Measurements from ENCODE around the gene ATXN1.

ATXN1 gene

DNA sequence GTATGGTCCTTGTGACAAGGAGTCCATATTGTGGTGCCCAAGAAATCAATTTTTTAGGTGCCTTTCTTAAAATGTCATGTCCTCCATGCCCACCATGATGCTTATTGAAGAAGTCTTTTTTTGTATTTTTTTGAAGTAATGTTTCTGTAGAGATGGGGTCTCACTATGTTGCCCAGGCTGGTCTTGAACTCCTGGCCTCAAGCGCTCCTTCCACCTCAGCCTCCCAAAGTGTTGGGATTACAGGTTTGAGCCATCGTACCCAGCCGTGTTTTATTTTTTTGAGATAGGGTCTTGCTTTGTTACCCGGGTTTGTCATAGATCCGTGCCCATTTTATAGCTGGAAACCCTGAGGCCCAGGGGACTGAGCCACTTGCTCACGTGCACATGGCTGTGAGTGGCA, 238.3 kb downstream of the ATXN1 start:
- DNase-seq, result no peak

- DNase-seq, result no peak
Observed at GRCh38 chr6:16521528-16521927, 239.7 kb downstream of the ATXN1 start.

- DNase-seq, result no peak
Observed at GRCh38 chr6:16519265-16520242, 241.7 kb downstream of the ATXN1 start.

- no peak for DNase-seq
Observed at GRCh38 chr6:16518265-16518664, 243.0 kb downstream of the ATXN1 start.

DNA sequence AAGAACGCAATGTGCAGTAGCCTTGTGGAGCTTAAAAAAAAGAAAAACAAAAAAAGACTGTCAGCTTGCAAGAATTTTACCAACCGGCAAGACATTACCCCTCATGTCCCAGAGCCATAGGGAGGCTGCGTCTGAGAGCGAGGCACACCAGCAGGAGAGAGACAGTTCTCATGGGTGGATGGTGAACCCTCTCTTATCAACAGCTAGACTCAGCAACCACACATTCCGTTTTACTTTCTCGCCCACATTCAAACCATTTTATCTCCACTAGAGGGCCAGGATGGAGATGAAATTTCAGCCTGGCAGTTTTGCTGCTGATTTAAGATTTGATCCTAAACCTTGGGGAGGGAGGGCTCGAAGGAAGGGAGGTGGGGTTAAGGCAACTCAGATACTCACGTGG, 247.0 kb downstream of the ATXN1 start:
- no peak for DNase-seq

GRCh38 chr6:16512544-16513290, 248.5 kb downstream of the ATXN1 start:
- no peak for DNase-seq

GRCh38 chr6:16511723-16512489, 249.4 kb downstream of the ATXN1 start:
- DNase-seq, result no peak

GRCh38 chr6:16511040-16511660, 250.1 kb downstream of the ATXN1 start:
- DNase-seq, result no peak

DNA sequence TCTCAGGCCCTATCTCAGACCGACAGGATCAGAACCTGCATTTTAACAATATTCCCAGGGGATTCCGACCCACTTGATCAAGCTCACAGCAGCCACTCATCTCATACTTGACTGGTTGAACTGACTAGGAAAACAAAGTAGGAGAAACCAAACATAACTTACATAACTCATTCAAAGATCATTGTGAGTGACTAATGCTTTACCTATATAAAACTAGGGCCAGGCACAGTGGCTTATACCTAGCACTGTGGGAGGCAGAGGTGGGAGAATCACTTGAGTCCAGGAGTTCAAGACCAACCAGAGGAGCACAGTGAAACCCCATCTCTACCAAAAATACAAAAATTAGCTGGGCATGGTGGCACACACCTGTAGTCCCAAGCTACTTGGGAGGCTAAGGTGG, 251.0 kb downstream of the ATXN1 start:
- DNase-seq, result no peak

DNA sequence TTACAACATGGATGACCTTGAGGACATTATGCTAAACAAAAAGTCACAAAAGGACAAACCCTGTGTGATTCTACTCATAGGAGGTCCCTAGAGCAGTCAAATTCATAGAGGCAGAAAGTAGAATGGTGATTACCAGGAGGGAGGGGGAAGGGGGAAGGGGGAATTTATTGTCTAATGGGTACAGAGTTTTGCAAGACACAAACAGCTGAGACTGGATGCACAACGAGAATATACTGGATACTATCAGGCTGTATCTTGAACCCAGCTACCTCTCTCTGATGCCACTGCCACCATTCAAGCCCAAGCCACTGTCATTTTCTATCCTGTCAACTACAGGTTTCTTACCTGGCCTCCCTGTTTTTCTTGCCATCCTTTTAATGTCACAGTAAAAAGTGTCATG, 252.3 kb downstream of the ATXN1 start:
- DNase-seq, result no peak

DNA sequence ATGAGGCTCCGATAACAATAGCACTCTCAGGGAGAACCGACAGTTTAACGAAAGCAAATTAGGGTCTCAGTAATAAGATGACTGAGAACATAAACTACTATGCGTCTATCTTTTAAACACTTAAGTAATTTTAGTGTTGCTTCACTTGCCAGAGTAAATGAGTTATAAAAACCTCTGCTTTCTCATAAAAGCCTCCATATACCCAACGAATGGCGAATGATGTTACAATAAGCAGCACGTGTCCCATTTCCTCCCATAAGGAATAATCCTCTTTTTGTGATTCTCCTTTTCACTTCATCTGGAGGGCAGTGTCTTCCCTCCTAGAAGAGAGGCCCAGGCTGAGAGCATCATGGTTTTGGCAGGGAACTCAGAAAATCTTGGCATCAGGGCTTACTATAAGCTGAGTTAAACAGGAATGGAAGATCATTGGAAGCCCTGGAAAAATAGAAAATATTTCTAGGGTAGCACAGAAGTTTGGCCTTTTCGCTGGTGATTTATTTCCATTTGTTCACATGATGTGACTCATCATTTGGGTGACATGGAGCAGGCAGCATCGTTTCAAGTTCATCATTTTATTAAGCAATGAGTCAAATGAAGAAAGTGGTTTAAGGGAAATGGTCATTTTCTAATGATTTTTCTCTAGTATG, 255.4 kb downstream of the ATXN1 start:
- DNase-seq, result no peak

DNA sequence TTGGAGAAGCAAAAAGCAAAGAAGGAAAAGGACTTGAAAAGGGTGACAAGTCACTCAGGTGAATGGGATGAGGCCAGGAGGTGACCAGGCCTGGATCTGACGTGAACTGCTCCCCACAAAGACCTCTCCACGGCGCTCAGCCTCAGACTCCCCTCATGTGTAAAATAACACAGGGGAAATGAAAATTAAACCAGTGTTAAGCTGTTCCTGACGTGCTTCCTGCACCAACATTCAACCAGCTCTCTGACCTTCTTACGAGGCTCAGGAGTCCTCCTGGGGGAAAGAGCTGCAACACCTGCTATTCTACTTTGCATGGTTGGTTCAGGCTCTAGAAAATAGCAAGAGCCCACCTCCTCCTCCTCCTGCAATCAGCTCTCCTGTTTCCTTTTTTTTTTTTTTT, 256.7 kb downstream of the ATXN1 start:
- no peak for DNase-seq

DNA sequence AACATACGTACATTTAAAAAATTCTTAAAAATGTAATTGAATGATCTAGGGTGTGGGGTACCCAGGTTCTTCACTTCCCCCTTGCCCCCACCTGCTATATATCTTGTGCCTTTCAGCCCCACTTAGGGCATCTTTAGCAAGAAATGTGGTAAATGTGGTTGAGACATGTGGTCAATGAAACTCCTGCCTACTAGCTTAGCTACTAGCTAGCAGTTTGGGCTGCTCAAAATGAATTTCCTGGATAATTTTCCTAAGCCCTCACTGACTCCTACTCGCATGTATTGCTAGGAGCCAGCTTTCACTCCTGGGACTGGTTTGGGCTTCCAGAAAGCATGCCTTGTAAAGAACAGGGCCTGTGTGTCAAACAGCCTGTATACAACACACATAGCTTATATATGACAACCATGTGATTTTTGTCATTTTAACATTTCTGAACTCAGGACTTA, 257.3 kb downstream of the ATXN1 start:
- no peak for DNase-seq

DNA sequence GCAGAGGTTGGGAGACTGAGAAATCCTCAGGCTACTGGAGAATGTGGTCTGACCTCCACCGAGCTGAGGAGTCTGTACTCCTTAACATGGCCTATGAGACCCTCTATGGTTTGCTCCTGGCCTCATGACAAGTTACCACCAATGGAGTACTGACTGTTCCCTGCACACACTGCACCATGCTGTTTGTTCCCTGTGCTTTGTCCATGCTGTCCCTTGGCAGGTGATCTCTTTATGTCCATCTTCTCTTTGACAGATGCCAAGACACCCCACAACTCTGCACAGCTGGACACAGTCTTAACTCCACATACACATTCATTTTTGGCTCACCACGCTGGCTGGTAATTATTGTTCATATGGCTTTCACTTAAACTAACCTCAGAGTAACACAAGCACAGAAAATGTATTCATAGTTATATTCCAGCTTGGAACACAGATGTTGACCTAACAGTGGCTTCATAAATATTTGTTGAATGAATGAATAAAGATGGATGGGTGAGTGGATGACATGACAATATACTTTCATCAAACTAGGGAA, 258.0 kb downstream of the ATXN1 start:
- DNase-seq, result no peak

- DNase-seq, result no peak
Observed at GRCh38 chr6:16498957-16499356, 262.3 kb downstream of the ATXN1 start.

- no peak for DNase-seq
Observed at GRCh38 chr6:16498237-16498636, 263.0 kb downstream of the ATXN1 start.

DNA sequence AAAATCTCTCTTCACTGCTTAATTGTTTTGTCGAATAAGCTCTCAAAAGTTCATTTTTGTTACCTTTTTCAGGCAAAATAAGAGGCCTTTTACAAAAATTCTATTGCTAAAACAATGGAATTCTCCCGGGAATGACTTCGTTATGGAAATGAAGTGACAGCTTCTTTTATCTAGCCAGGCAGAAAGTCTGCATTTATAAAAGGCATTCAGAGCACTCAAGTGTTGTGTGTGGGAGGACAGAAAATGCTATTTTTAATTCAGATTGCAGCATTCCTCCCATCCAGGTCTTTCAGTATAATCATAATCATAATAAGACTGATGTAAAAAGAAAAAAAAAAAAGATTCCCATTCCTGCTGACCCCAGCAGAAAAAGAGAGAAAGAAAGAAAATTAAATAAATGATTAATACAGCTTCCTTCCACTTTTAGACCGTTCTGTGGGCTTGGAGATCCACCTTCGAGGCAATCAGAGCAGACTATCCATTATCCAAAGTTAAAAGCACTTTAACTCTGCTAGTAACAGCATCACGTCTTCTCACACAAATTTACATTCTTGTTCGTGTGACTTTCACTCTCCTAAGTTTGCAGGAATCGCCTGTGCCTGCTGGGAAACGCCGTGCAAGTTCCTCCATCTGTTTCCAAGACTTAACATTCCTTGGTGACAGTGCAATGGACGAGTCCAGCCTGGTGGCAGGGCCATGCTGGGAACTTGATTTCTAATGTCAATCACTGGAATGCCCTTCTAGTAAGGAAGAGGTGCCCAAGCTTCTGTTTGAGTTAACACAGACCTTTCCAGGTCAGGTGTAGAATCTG, 264.1 kb downstream of the ATXN1 start:
- no peak for DNase-seq

DNA sequence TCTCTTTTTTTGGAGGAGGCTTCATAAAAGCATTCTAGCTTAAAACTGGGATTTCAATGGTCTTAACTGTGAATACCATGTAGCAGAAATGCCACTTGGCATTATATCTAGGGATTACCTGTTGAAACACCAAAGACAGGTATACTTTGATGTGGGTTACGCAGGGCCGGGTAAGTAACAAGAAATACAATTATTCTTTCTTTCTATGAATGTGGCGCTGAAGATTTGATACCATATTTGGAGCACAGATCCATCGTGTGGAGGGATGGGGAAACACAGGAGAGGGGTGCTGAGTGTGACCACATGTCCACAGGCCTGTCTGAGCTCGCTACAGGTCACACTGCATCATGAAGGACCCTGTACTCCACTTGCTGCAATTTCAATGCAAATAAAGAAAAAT, 265.1 kb downstream of the ATXN1 start:
- no peak for DNase-seq

GRCh38 chr6:16494793-16495192, 266.5 kb downstream of the ATXN1 start:
- DNase-seq, result no peak

DNA sequence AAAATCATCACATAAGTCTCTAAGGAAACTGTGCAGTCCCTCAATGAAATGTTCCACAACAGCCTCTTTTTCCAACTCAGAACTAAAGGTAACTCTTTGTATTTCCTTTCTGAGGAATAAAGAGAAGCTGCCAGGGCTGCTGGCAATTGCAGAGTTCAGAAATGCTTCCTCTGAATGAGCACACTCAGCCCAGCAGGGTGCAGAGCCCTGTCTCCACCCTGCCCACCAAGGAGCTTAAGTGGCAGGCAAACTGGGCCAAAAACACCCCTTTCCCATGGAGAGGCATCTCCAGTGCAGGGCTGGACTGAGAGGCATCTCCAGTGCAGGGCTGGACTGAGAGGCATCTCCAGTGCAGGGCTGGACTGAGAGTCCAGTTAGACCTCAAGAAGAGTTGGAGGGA, 267.5 kb downstream of the ATXN1 start:
- DNase-seq, result no peak

GRCh38 chr6:16493112-16493511, 268.1 kb downstream of the ATXN1 start:
- DNase-seq, result no peak
